Activated naive CD8-positive, alpha-beta T cell treated with anti-CD3 and anti-CD28 coated beads for 36 hours (primary cell): ENCODE results near the gene ZC3H18. TPM values are rescaled to one million over a fixed set of nuclear protein-coding genes. Genes with fewer than 3 reads are reported as not detected.

Experiments
- DNase-seq: peaks from one replicate; pipeline ENCODE4 v3.0.0; 2021
- H3K27ac Mint-ChIP-seq: one replicate; pipeline ENCODE4 v1.8.0; 2022; ENCODE audit warnings: mild to moderate bottlenecking, moderate library complexity, mixed read lengths
- H3K27me3 Mint-ChIP-seq: one replicate; pipeline ENCODE4 v1.8.0; 2022; ENCODE audit warnings: mild to moderate bottlenecking, mixed read lengths
- H3K36me3 Mint-ChIP-seq: one replicate; pipeline ENCODE4 v1.8.0; 2021; ENCODE audit warnings: mild to moderate bottlenecking, mixed read lengths
- H3K4me1 Mint-ChIP-seq: one replicate; pipeline ENCODE4 v1.8.0; 2021; ENCODE audit warnings: mixed read lengths
- H3K4me3 Mint-ChIP-seq: one replicate; pipeline ENCODE4 v1.8.0; 2022; ENCODE audit warnings: mild to moderate bottlenecking, moderate library complexity, mixed read lengths
- H3K9me3 Mint-ChIP-seq: one replicate; pipeline ENCODE4 v1.8.0; 2022; ENCODE audit warnings: mixed read lengths
- total RNA-seq, 2 experiments: library from RNA; stranded (reverse); gene quantifications; one replicate each; pipeline ENCODE4 v1.2.3, GENCODE V29; 2021

Gene ZC3H18
- total RNA-seq, 2 experiments from 2014 or later = 84.3 to 86.8 TPM

DNA sequence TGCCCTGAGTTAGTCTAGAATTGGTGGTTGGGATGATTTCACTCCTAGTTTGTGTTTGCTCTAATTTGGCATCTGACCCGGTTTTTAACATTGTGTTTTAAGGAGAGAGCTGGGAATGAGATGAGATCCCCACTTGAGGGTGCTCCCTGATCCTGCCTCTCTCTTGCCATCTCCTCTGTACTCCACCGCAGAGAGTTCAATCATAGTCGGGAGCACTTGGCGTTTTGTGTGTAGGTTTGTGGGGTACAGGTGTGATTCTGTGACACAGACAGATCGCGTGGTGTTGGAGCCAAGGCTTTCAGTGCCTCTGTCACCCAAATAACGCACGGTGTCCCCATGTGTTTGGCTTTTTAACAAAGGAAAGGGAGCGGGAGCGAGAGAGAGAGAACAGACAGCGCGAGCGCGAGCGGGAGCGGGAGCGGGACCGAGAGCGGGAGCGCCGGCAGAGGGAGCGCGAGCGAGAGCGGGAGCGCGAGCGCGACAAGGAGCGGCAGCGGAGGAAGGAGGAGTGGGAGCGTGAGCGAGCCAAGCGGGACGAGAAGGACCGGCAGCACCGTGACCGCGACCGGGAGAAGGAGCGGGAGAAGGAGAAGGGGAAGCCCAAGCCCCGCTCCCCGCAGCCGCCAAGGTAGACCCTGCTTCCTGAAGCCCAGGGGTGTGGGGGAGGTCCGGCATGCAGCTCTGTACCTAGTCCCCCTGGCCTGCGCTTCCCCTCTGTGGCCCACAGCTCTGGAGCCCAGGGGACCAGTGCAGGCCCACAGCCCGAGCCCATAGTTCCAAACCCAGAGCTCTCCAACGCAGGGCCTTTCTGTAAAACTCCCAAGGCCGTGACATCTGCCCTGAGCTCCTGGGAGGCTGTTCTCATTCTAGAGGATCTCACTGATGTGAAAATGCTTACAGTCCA is 41.0 kb downstream of the ZC3H18 start:
- H3K4me1 Mint-ChIP-seq = peaks cover 2% of the 10 kb centered on the region
- H3K27me3 Mint-ChIP-seq = no peaks in the 10 kb centered on the region
- H3K36me3 Mint-ChIP-seq = peaks cover 18% of the 10 kb centered on the region
- no peak overlapping the region for H3K27ac Mint-ChIP-seq
- no peak for DNase-seq
- no peak overlapping the region for H3K4me3 Mint-ChIP-seq
- H3K9me3 Mint-ChIP-seq = no peaks in the 10 kb centered on the region

DNA sequence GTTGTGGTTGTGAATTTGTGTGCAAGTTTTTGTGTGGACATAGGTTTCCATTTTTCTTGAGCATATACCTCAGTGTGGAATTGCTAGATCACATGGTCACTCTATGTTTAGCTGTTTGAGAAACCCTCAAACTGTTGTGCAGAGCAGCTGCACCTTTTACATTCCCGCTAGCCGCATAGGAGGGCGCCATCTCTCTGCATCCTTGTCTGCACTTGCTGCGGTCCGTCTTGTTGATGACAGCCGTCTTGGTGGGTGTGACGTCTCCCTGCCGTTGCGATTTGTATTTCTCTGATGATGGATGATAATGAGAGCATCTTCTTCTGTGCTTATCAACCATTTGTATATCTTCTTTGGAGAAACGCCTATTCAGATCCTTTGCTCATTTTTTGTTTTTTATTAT is 43.1 kb downstream of the ZC3H18 start:
- H3K36me3 Mint-ChIP-seq = peaks cover 16% of the 10 kb centered on the region
- no peaks in the 10 kb centered on the region for H3K4me1 Mint-ChIP-seq
- no peaks in the 10 kb centered on the region for H3K27me3 Mint-ChIP-seq
- H3K27ac Mint-ChIP-seq = no peak overlapping the region
- no peak for DNase-seq
- H3K4me3 Mint-ChIP-seq = no peak overlapping the region
- no peaks in the 10 kb centered on the region for H3K9me3 Mint-ChIP-seq

DNA sequence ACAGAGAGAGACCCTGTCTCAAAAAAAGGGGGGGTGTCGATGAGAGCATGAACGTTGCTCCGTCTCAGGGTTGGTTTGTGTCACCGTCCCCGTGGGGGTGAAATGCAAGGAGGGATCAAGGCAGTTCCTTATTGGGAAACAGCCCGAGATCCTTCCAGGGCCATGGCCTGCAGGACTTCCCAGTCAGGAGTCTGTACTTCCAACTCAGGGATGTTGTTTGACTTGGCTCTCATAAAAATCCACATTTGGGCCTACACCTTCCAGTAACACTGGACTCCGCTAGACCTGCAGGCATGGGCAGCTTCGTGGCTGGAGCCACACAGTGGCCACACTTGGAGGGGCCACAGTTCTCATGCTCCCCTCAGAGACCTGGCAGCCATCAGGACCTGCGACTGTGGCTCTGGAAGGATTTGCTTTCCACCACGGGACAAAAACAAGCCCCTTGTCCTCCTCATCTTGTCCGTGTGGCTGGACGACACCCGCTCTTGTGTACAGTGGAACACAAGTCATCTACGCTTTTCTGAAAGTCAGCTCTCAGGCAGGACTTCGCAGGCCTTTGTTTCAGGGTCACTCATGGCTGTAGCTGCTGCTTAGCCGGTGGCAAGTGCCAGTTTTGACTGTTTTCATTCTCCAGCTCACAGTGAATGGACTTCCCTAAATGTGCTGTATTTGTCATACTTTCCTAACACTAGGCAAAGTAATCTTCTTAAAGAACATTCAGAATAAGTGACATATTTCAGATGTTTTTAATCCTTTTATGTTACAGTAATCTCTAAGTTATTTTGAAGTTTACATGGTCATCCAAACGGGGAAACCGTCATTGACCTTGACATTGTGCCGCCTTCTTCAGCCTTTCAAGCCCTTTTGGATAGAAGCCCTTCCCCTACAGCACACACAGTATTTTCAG is 44.0 kb downstream of the ZC3H18 start:
- H3K27me3 Mint-ChIP-seq = no peaks in the 10 kb centered on the region
- peaks cover 7% of the 10 kb centered on the region for H3K4me1 Mint-ChIP-seq
- DNase-seq = no peak
- peaks cover 17% of the 10 kb centered on the region for H3K36me3 Mint-ChIP-seq
- H3K9me3 Mint-ChIP-seq = no peaks in the 10 kb centered on the region
- H3K4me3 Mint-ChIP-seq = no peak overlapping the region
- H3K27ac Mint-ChIP-seq = no peak overlapping the region

DNA sequence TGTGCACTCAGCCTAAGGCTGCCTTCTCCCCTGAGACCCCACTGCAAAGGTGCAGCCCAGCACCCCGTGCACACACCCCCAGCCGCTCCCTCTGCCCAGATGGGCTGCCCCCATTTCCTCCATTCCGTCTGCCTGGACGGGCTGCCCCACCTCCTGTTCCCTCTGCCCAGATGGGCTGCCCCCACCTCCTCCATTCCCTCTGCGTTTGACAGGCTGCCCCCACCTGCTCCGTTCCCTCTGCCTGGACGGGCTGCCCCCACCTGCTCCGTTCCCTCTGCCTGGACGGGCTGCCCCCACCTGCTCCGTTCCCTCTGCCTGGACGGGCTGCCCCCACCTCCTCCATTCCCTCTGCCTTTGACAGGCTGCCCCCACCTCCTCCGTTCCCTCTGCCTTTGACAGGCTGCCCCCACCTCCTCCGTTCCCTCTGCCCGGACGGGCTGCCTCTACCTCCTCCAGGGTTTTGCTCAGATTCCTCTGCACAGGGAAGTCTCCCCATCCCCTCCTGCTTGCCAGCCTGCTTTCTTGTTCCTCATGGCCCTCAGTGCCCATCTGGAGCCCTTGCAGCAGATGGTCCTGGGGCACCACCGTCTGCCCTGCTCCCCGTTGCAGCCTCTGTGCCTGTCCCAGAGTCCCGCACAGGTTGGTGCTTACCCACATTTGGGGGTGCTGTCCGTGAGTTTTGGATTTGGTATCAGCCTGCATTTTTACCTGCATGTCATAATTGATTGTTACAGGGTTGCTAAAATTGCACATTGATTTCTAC is 44.8 kb downstream of the ZC3H18 start:
- Mint-ChIP-seq H3K9me3 (no peaks in the 10 kb centered on the region), H3K4me3 (no peak overlapping the region), H3K27me3 (no peaks in the 10 kb centered on the region), H3K27ac (no peak overlapping the region), H3K4me1 (peaks cover 15% of the 10 kb centered on the region), H3K36me3 (peaks cover 15% of the 10 kb centered on the region)
- no peak for DNase-seq

DNA sequence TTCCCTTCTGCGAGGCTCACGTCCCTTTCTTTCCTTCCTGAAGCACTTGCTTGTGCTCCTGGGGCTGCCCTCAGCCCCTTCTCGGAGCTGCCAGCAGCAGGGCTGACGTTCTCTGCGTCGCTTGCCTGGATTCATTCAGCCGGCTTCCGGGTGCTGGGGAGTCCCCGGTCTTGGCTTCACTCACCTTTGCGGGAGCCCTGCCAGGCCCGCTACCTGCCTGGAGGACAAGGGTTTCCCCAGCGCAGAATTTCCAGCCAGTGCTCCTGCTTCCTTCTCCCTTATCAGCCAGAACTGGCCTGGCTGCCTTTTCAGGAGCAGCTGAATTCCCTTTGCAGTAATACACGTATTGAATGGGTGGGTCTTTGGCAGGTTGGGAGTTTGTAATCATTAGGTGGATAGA is 46.1 kb downstream of the ZC3H18 start:
- H3K36me3 Mint-ChIP-seq = peaks cover 11% of the 10 kb centered on the region
- no peaks in the 10 kb centered on the region for H3K27me3 Mint-ChIP-seq
- no peak overlapping the region for H3K4me3 Mint-ChIP-seq
- H3K27ac Mint-ChIP-seq = no peak overlapping the region
- no peak for DNase-seq
- H3K9me3 Mint-ChIP-seq = no peaks in the 10 kb centered on the region
- H3K4me1 Mint-ChIP-seq = peaks cover 20% of the 10 kb centered on the region

DNA sequence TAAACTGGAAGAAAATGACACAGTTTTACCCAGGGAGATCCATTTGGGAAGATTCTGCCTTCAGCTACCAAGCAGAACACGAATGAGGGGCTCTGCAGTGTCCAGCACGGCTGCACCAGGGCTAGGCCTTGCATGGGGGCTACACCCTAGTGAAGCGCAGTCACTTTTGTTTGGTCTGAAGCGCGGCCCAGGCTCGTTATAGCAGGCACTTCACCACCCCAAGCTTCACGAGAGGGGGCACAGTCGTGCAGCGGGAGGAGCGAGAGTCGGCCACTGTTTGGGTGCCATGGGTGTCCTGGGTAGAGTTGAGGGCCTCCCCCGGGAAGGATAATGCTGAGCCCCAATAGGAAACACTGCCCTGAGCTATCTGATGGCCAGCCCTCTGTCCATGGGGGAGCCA is 46.5 kb downstream of the ZC3H18 start:
- Mint-ChIP-seq H3K9me3 (no peaks in the 10 kb centered on the region), H3K4me1 (peaks cover 20% of the 10 kb centered on the region), H3K4me3 (no peak overlapping the region), H3K36me3 (peaks cover 11% of the 10 kb centered on the region), H3K27ac (no peak overlapping the region), H3K27me3 (no peaks in the 10 kb centered on the region)
- no peak for DNase-seq

DNA sequence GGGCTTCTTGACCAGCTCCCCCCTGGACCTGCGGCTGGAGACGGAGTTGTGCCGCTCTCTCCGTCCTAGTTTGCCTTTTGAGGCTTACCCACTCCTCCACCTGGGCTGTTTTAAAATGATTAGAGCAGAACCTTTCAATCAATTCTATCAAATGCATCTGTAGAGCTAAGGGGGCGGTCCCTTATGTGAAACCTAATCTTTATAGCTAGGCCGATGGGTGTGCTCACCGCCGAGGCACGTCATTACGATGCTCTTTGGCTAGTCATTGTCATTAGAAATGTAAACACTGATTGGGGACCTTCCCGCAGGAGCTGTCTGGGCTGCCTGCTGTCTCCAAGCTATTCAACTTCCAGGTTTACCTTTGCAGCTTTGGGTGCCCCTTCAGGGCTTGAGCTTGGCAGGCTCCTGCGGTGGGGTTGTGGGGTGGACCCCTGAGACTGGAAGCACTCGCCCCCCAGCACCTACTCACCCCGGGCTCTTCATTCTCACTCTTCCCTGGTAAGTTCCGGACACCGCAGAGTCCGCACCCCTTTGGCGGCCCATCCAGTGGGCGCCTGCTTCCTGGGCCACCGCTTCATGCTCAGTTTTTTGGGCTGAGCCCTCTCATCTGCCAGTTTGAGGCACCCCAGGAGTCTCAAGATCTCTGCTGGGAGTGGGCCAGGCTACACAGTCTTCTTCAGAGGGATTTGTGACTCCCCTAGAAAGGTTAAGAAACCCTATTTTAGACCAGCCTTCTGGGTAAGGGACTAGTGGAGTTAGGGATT is 47.2 kb downstream of the ZC3H18 start:
- peaks cover 11% of the 10 kb centered on the region for H3K36me3 Mint-ChIP-seq
- peaks cover 20% of the 10 kb centered on the region for H3K4me1 Mint-ChIP-seq
- H3K9me3 Mint-ChIP-seq = no peaks in the 10 kb centered on the region
- no peak for DNase-seq
- no peak overlapping the region for H3K4me3 Mint-ChIP-seq
- H3K27me3 Mint-ChIP-seq = no peaks in the 10 kb centered on the region
- no peak overlapping the region for H3K27ac Mint-ChIP-seq

DNA sequence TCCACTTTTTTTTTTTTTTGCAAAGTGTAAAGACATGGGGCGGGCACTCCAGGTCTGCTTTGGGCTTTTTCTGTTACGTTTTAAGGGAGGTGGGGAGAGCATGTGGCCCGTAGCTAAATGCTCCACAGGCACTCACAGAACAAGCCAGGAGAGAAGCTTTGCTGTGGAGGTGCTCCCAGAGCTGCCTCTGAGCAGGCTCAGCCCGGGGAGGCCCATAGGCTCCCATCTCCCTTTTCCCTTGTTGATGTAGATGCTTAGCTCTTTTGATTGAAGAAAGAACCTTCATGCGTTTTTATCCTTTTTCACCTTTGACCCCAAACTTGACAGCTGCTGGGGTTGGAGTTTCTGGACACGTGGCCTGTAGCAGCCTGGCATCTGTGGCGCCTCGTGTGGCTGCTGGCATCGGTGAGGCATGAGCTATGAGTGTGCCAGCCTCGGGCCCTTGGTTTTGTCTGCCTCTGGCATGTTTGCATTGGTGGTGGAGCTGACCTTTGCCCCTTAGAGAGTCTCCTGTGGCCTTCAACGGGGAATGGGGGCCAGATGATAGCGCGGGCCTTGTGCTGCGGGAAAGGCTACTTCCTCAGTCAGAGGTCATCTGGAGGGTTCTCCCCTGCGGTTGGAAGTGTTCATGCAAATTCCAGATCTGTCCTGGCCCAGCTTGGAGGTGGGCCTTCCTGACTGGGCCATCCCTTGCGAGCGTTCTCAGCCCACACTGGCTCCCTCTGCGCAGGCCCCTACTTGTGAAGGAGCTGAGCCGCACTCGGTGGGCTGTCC is 48.2 kb downstream of the ZC3H18 start:
- peaks cover 14% of the 10 kb centered on the region for H3K36me3 Mint-ChIP-seq
- peaks cover 20% of the 10 kb centered on the region for H3K4me1 Mint-ChIP-seq

DNA sequence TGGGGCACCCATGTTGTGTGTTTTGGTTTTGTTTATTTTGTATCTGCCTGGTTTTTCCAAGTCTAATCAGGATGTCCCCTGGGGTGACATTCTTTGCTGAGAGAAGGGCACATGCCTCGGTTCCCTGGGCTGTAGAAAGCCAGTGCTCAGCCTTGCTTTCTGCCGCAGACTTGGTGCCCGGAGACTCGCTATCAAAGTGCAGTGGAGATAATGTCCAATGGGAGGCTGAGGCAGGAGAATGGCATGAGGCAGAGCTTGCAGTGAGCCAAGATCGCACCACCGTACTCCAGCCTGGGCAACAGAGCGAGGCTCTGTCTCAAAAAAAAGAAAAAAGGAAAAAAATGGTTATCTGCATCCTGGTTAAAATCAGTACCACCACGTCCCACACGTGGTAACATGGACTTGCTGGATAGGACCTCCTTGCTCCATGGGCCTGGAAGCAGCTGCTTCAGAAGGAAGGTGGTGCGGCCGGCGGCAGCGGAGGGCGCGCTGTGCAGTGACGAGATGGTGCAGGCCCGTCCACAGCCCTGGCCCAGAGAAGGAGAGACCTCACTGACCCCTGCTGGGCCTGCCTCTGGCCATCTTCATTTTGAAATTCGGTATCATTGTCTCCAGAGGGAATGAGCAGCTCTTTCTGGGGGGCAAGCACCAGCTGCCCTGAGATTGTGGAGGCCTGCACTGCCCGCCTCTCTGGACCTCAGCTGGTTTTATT is 48.9 kb downstream of the ZC3H18 start:
- peaks cover 20% of the 10 kb centered on the region for H3K4me1 Mint-ChIP-seq
- no peaks in the 10 kb centered on the region for H3K9me3 Mint-ChIP-seq
- H3K27ac Mint-ChIP-seq = peak overlapping the region; percentile 54
- H3K27me3 Mint-ChIP-seq = no peaks in the 10 kb centered on the region
- no peak overlapping the region for H3K4me3 Mint-ChIP-seq
- H3K36me3 Mint-ChIP-seq = peaks cover 13% of the 10 kb centered on the region
- DNase-seq = no peak

More for the DNA sequence above, 48.2 kb downstream of the ZC3H18 start:
- H3K4me3 Mint-ChIP-seq = no peak overlapping the region
- no peaks in the 10 kb centered on the region for H3K9me3 Mint-ChIP-seq
- DNase-seq = no peak
- peak overlapping the region; percentile 11 for H3K27ac Mint-ChIP-seq
- no peaks in the 10 kb centered on the region for H3K27me3 Mint-ChIP-seq

DNA sequence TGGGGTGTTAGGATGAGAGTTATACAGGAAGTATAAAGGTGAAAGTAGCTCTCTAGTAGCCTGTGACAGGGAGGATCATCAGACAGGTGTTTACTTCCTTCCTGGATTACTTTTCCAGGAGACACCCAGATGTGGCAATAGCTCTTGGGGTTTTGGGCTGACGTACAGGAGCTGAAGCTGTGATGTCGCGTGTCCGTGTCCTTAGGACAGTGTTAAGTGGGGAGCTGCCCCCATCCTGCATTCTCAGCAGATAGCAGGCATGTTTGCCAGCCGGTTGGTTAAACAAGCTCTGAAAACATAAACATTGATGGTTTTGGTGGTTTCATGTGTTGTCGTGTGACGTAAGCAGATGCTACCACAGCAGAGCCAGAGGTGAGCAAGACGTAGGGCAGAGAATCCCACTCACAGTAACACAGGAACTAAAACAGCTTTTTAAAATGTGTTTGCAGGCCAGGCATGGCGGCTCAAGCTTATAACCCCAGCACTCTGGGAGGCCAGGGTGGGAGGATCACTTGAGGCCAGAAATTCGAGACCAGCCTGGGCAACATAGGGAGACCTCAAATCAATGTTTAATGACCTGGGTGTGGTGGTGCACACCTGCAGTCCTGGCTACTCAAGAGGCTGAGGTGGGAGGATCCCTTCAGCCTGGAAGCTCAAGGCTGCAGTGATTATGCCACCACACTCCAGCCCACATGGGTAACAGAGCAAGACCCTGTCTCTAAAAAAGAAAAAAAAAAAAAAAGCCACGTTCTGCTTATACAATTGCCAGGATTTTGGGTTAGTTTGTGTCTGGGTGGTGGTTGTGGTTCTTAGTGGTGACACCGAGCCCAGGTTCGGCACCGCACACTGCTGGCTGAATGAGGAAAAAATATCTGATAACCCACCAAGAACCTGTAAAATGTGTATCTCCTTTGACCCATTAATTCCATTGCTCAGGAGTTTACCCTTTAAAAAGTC is 49.9 kb downstream of the ZC3H18 start:
- no peaks in the 10 kb centered on the region for H3K27me3 Mint-ChIP-seq
- peak; percentile 46 for DNase-seq
- H3K36me3 Mint-ChIP-seq = peaks cover 11% of the 10 kb centered on the region
- H3K4me3 Mint-ChIP-seq = no peak overlapping the region
- H3K9me3 Mint-ChIP-seq = no peaks in the 10 kb centered on the region
- H3K4me1 Mint-ChIP-seq = peaks cover 20% of the 10 kb centered on the region
- H3K27ac Mint-ChIP-seq = peak overlapping the region; percentile 71

DNA sequence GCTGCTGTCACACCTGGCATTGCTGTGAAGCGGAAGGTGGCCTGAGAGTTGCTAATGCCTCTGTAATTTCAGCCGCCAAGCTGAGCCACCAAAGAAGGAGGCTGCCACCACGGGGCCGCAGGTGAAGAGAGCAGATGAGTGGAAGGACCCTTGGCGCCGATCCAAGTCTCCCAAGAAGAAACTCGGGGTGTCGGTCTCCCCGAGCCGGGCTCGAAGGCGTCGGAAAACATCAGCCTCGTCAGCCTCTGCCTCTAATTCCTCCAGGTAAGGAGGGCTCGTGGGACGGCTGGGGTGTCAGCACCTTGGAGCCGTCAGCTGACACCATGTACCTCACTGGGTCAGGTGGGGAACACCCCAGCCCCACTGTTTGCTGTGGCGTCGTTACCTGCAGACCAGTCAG is 51.9 kb downstream of the ZC3H18 start:
- Mint-ChIP-seq H3K27me3 (no peaks in the 10 kb centered on the region), H3K4me3 (no peak overlapping the region), H3K9me3 (no peaks in the 10 kb centered on the region), H3K27ac (no peak overlapping the region), H3K4me1 (peaks cover 20% of the 10 kb centered on the region), H3K36me3 (peaks cover 12% of the 10 kb centered on the region)
- no peak for DNase-seq

DNA sequence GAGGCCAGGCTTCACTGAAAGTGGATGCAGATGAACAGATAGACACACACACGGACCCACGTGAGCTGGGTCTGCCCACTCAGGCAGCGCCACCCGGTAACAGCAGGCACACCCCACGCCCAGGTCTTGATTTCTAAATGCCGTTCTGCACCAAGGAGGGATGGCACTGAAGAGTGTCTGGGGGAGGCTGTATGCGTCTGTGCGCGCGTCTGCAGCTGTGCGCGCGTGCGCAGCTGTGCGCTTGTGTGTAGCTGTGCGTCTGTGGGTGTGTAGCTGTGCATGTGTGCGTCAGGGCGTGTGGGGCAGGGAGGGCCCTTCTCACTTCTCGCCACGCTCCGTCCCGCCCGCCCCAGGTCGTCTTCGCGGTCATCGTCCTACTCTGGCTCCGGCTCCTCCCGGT is 52.7 kb downstream of the ZC3H18 start:
- DNase-seq = no peak
- Mint-ChIP-seq H3K36me3 (peaks cover 12% of the 10 kb centered on the region), H3K4me3 (no peak overlapping the region), H3K4me1 (peaks cover 20% of the 10 kb centered on the region), H3K27ac (no peak overlapping the region), H3K9me3 (no peaks in the 10 kb centered on the region), H3K27me3 (no peaks in the 10 kb centered on the region)
